NCI-H748 (cell line): ENCODE measurements around the gene RNF208.

Experiments used
- DNase-seq: peaks from one replicate; lab custom pipeline; 2025; ENCODE audit not compliant: unreplicated experiment; lab: John Stamatoyannopoulos, UW

The RNF208 gene

GRCh38 chr9:137215196-137215986 is 6.6 kb downstream of the RNF208 start:
- DNase-seq = no peak

- DNase-seq = no peak
These were observed 7.4 kb downstream of the RNF208 start for GRCh38 chr9:137214620-137215019.

- no peak for DNase-seq
These were observed 8.6 kb downstream of the RNF208 start for GRCh38 chr9:137213160-137214060.

- no peak for DNase-seq
These were observed 9.5 kb downstream of the RNF208 start for GRCh38 chr9:137212520-137212919.

GRCh38 chr9:137211532-137211931 is 10.5 kb downstream of the RNF208 start:
- DNase-seq = no peak

- DNase-seq = no peak
These were observed 15.4 kb downstream of the RNF208 start for GRCh38 chr9:137206602-137207001.

- peak; percentile 87 for DNase-seq
These were observed 16.6 kb downstream of the RNF208 start, which contains the start of the genes NDOR1 and TMEM203 for GRCh38 chr9:137205126-137206069. Gene NDOR1 (plus strand): TSS chr9:137205700. CDS start chr9:137205778, 78 bp downstream. Gene TMEM203 (minus strand): TSS chr9:137205648. CDS start chr9:137205414, 234 bp downstream.

- DNase-seq = no peak
These were observed 17.3 kb downstream of the RNF208 start for GRCh38 chr9:137204731-137205125.

- no peak for DNase-seq
These were observed 19.1 kb downstream of the RNF208 start for GRCh38 chr9:137202966-137203365.

GRCh38 chr9:137201205-137201868 is 20.7 kb downstream of the RNF208 start:
- no peak for DNase-seq

- DNase-seq = peak; percentile 100
These were observed 21.5 kb downstream of the RNF208 start, which contains the start of gene TPRN for GRCh38 chr9:137200311-137201204. Gene TPRN (minus strand): TSS chr9:137200741. CDS start chr9:137200711, 30 bp downstream.

GRCh38 chr9:137199411-137200121 is 22.5 kb downstream of the RNF208 start:
- DNase-seq = peak; percentile 47

GRCh38 chr9:137198902-137199283 is 23.1 kb downstream of the RNF208 start:
- no peak for DNase-seq

- DNase-seq = no peak
These were observed 23.8 kb downstream of the RNF208 start for GRCh38 chr9:137198051-137198901.

- DNase-seq = peak; percentile 94
These were observed 26.4 kb downstream of the RNF208 start for GRCh38 chr9:137195525-137196220.

- peak; percentile 32 for DNase-seq
These were observed 27.1 kb downstream of the RNF208 start for GRCh38 chr9:137194909-137195308.

GRCh38 chr9:137194388-137194787 is 27.7 kb downstream of the RNF208 start:
- DNase-seq = no peak
